SK-N-SH treated with all-trans-retinoic acid at 6 μM for 48 hours (cell line): Measurements from ENCODE around the gene VTI1A.

ENCODE experiments used
- ARNTL ChIP-seq: fragments of 450-650 bp; formaldehyde crosslinking; IDR thresholded peaks from 2 replicates; pipeline ENCODE4 v1.5.0; 2020; ENCODE audit warnings: low read depth, mild to moderate bottlenecking, moderate library complexity, borderline replicate concordance
- CSRNP3 ChIP-seq: fragments of 250-450 bp; sonication (Bioruptor Pico); IDR thresholded peaks from 2 replicates; pipeline ENCODE4 v1.5.1; 2021; ENCODE audit warnings: mild to moderate bottlenecking, moderate library complexity
- GLIS3 ChIP-seq: fragments of 250-450 bp; sonication (Bioruptor Pico); IDR thresholded peaks from 2 replicates; pipeline ENCODE4 v1.5.0; 2020; ENCODE audit warnings: mild to moderate bottlenecking, moderate library complexity
- PATZ1 ChIP-seq: fragments of 250-450 bp; sonication (Bioruptor Pico); IDR thresholded peaks from 2 replicates; pipeline ENCODE4 v1.8.0; 2020; ENCODE audit warnings: mild to moderate bottlenecking, moderate library complexity, borderline replicate concordance
- TCF4 ChIP-seq: fragments of 250-450 bp; sonication (Bioruptor Pico); IDR thresholded peaks from 2 replicates; pipeline ENCODE4 v1.8.0; 2021; ENCODE audit warnings: mild to moderate bottlenecking, moderate library complexity, borderline replicate concordance
- TOX ChIP-seq: fragments of 250-450 bp; sonication (Bioruptor Pico); IDR thresholded peaks from 2 replicates; pipeline ENCODE4 v1.8.0; 2021; ENCODE audit warnings: mild to moderate bottlenecking, moderate library complexity, borderline replicate concordance
- TSHZ2 ChIP-seq: fragments of 250-450 bp; sonication (Bioruptor Pico); IDR thresholded peaks from 2 replicates; pipeline ENCODE4 v1.5.0; 2020; ENCODE audit warnings: mild to moderate bottlenecking, moderate library complexity
- ZC3H10 ChIP-seq: fragments of 250-450 bp; sonication (Bioruptor Pico); IDR thresholded peaks from 2 replicates; pipeline ENCODE4 v1.5.1; 2021; ENCODE audit warnings: mild to moderate bottlenecking, moderate library complexity
- ZFP3 ChIP-seq: fragments of 250-450 bp; sonication (Bioruptor Pico); IDR thresholded peaks from 2 replicates; pipeline ENCODE4 v1.5.0; 2020; ENCODE audit warnings: mild to moderate bottlenecking, moderate library complexity
- ZFP30 ChIP-seq: fragments of 450-650 bp; formaldehyde crosslinking; IDR thresholded peaks from 2 replicates; pipeline ENCODE4 v1.5.0; 2022; ENCODE audit warnings: mild to moderate bottlenecking, moderate library complexity
- ZNF70 ChIP-seq: fragments of 450-650 bp; formaldehyde crosslinking; IDR thresholded peaks from 2 replicates; pipeline ENCODE4 v1.5.0; 2020; ENCODE audit warnings: mild to moderate bottlenecking, moderate library complexity
- TF ChIP-seq, protein P1 (sequence below): fragments of 250-450 bp; sonication (Bioruptor Pico); IDR thresholded peaks from 2 replicates; pipeline ENCODE4 v1.5.1; 2020; ENCODE audit warnings: low read depth, mild to moderate bottlenecking, moderate library complexity

DNA sequence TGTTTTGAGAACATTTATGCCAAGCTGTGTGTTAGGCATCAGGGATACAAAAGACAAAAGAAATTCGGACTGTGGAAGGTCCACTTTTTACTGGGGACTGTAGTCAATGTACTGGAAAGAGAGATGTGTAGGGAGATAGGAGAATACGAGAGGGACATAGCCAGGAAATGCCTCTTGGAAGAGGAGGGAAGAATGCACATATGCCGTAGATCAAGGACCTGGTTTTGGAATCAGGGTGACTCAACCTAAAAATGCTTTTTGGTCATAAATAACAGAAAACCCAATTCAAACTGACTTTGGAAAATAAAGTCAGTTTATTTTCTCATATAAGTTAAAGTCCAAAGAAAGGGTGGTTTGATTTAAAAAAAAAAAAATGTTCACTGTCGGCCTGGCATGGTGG, 362.7 kb downstream of the VTI1A start:
- no peak for TF ChIP-seq PATZ1 (CRISPR knock-in tag)
- TF ChIP-seq ARNTL = no peak
- no peak for TF ChIP-seq GLIS3 (CRISPR knock-in tag)
- TF ChIP-seq ZC3H10 (CRISPR knock-in tag) = no peak
- no peak for TF ChIP-seq ZFP3 (CRISPR knock-in tag)
- no peak for TF ChIP-seq ZFP30 (CRISPR knock-in tag)
- TF ChIP-seq ZNF70 (CRISPR knock-in tag) = no peak
- no peak for TF ChIP-seq TCF4 (CRISPR knock-in tag)
- no peak for TF ChIP-seq TSHZ2 (CRISPR knock-in tag)
- TF ChIP-seq, protein P1, sequence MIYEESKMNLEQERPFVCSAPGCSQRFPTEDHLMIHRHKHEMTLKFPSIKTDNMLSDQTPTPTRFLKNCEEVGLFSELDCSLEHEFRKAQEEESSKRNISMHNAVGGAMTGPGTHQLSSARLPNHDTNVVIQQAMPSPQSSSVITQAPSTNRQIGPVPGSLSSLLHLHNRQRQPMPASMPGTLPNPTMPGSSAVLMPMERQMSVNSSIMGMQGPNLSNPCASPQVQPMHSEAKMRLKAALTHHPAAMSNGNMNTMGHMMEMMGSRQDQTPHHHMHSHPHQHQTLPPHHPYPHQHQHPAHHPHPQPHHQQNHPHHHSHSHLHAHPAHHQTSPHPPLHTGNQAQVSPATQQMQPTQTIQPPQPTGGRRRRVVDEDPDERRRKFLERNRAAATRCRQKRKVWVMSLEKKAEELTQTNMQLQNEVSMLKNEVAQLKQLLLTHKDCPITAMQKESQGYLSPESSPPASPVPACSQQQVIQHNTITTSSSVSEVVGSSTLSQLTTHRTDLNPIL (CRISPR knock-in tag) = no peak
- no peak for TF ChIP-seq CSRNP3 (CRISPR knock-in tag)
- TF ChIP-seq TOX = no peak
